ENCODE data around the gene POU2F3.

DNA sequence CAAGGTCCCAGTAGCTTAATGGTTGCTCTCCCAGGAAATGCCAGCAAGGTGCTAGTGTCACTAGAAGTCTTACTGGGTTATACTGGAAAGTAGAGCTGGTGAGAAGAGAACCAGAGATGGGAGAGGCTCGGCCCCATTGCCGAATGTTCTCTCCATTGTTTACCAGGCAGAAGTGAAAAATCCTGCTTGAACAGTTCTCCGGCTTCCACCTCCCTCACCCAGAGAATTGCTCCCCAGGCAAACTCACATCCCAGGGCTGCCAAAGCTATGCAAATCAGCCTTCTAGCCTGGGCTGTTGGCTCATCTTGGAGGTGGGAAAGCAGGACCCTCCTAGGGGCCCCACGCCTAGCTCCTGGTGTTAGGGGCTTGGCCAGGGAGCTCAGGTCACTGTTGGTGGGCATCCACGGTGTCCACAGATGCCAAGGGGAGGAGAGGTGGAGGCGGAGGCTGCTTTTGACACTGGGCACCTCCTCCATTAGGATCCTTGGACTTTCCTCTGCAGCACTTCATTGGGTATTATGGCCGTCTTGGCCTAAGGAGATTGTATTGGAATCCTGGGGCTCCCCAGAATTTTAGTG, 20.1 kb downstream of the POU2F3 start:
- no peak for TF ChIP-seq EP300 (IDR thresholded peaks at IDR 0.05)
- TF ChIP-seq, protein P1, sequence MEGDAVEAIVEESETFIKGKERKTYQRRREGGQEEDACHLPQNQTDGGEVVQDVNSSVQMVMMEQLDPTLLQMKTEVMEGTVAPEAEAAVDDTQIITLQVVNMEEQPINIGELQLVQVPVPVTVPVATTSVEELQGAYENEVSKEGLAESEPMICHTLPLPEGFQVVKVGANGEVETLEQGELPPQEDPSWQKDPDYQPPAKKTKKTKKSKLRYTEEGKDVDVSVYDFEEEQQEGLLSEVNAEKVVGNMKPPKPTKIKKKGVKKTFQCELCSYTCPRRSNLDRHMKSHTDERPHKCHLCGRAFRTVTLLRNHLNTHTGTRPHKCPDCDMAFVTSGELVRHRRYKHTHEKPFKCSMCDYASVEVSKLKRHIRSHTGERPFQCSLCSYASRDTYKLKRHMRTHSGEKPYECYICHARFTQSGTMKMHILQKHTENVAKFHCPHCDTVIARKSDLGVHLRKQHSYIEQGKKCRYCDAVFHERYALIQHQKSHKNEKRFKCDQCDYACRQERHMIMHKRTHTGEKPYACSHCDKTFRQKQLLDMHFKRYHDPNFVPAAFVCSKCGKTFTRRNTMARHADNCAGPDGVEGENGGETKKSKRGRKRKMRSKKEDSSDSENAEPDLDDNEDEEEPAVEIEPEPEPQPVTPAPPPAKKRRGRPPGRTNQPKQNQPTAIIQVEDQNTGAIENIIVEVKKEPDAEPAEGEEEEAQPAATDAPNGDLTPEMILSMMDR (IDR thresholded peaks at IDR 0.05): no peak
- no peak for TF ChIP-seq POLR2A (IDR thresholded peaks at IDR 0.05)
- no peak for TF ChIP-seq POLR2AphosphoS5 (IDR thresholded peaks at IDR 0.05)
